WTC11 (cell line): ENCODE data around the gene PCDH10. TPM values are rescaled to one million over a fixed set of nuclear protein-coding genes. Genes with fewer than 3 reads are reported as not detected.

Experiments
- AR ChIP-seq: fragments of 250-450 bp; sonication (Bioruptor Pico); IDR thresholded peaks from 2 replicates; pipeline ENCODE4 v1.9.0; 2021; ENCODE audit warnings: mild to moderate bottlenecking
- ATF3 ChIP-seq: sonication (generic); formaldehyde crosslinking; conservative IDR thresholded peaks from 2 replicates; pipeline ENCODE4 v1.8.1; 2022; ENCODE audit warnings: mild to moderate bottlenecking, missing genetic modification reagents
- ATF6 ChIP-seq: sonication (generic); formaldehyde crosslinking; IDR thresholded peaks from 2 replicates; pipeline ENCODE4 v1.8.1; 2023; ENCODE audit warnings: mild to moderate bottlenecking, missing genetic modification reagents
- CTCF ChIP-seq: fragments of 200-600 bp; IDR thresholded peaks from 2 replicates; pipeline ENCODE4 v1.8.0; 2022; ENCODE audit warnings: antibody characterized with exemption
- E2F5 ChIP-seq: sonication (generic); formaldehyde crosslinking; IDR thresholded peaks from 2 replicates; pipeline ENCODE4 v1.8.1; 2022; ENCODE audit warnings: mild to moderate bottlenecking, moderate library complexity, missing genetic modification reagents
- ERG ChIP-seq: fragments of 250-450 bp; sonication (Bioruptor Pico); IDR thresholded peaks from 2 replicates; pipeline ENCODE4 v1.8.0; 2021; ENCODE audit warnings: mild to moderate bottlenecking
- ETV6 ChIP-seq: sonication (generic); formaldehyde crosslinking; IDR thresholded peaks from 2 replicates; pipeline ENCODE4 v1.8.1; 2022; ENCODE audit warnings: mild to moderate bottlenecking, missing genetic modification reagents
- FOXJ3 ChIP-seq: sonication (generic); formaldehyde crosslinking; IDR thresholded peaks from 2 replicates; pipeline ENCODE4 v1.9.0; 2021; ENCODE audit warnings: missing genetic modification reagents, mild to moderate bottlenecking, borderline replicate concordance
- FOXP4 ChIP-seq: sonication (generic); formaldehyde crosslinking; IDR thresholded peaks from 2 replicates; pipeline ENCODE4 v1.8.0; 2022; ENCODE audit warnings: mild to moderate bottlenecking, missing genetic modification reagents
- MAX ChIP-seq: sonication (generic); formaldehyde crosslinking; IDR thresholded peaks from 2 replicates; pipeline ENCODE4 v1.8.0; 2022; ENCODE audit warnings: mild to moderate bottlenecking, missing genetic modification reagents
- MLX ChIP-seq: sonication (generic); formaldehyde crosslinking; IDR thresholded peaks from 2 replicates; pipeline ENCODE4 v1.8.1; 2023; ENCODE audit warnings: mild to moderate bottlenecking, missing genetic modification reagents, moderate library complexity
- NFE2L1 ChIP-seq: sonication (generic); formaldehyde crosslinking; IDR thresholded peaks from 2 replicates; pipeline ENCODE4 v1.8.1; 2023; ENCODE audit warnings: missing genetic modification reagents
- NR1H2 ChIP-seq: sonication (generic); formaldehyde crosslinking; IDR thresholded peaks from 2 replicates; pipeline ENCODE4 v1.9.0; 2021; ENCODE audit warnings: mild to moderate bottlenecking, moderate library complexity, missing genetic modification reagents
- NR3C1 ChIP-seq: sonication (generic); formaldehyde crosslinking; conservative IDR thresholded peaks from 2 replicates; pipeline ENCODE4 v1.8.1; 2023; ENCODE audit warnings: low read depth, mild to moderate bottlenecking, missing genetic modification reagents
- SMAD3 ChIP-seq: sonication (generic); formaldehyde crosslinking; IDR thresholded peaks from 2 replicates; pipeline ENCODE4 v1.8.0; 2022; ENCODE audit warnings: missing genetic modification reagents, mild to moderate bottlenecking, borderline replicate concordance
- TCF7 ChIP-seq: sonication (generic); formaldehyde crosslinking; IDR thresholded peaks from 2 replicates; pipeline ENCODE4 v1.8.0; 2022; ENCODE audit warnings: mild to moderate bottlenecking, low read depth, missing genetic modification reagents, moderate library complexity
- TEAD4 ChIP-seq: sonication (generic); formaldehyde crosslinking; IDR thresholded peaks from 2 replicates; pipeline ENCODE4 v1.8.0; 2022; ENCODE audit warnings: mild to moderate bottlenecking, missing genetic modification reagents
- ZBTB21 ChIP-seq: sonication (generic); formaldehyde crosslinking; IDR thresholded peaks from 2 replicates; pipeline ENCODE4 v1.8.1; 2023; ENCODE audit warnings: mild to moderate bottlenecking, missing genetic modification reagents, borderline replicate concordance
- ZNF121 ChIP-seq: sonication (generic); formaldehyde crosslinking; IDR thresholded peaks from 2 replicates; pipeline ENCODE4 v1.8.0; 2023; ENCODE audit warnings: missing genetic modification reagents
- ZNF138 ChIP-seq: sonication (generic); formaldehyde crosslinking; conservative IDR thresholded peaks from 2 replicates; pipeline ENCODE4 v1.8.1; 2022; ENCODE audit warnings: mild to moderate bottlenecking, moderate library complexity, missing genetic modification reagents
- ZNF416 ChIP-seq: fragments of 250-450 bp; sonication (Bioruptor Pico); IDR thresholded peaks from 2 replicates; pipeline ENCODE4 v1.9.0; 2021; ENCODE audit warnings: mild to moderate bottlenecking, inconsistent platforms
- ZNF423 ChIP-seq: fragments of 250-450 bp; sonication (Bioruptor Pico); IDR thresholded peaks from 2 replicates; pipeline ENCODE4 v2.1.2; 2022; ENCODE audit warnings: mild to moderate bottlenecking, moderate library complexity
- ZNF512 ChIP-seq: sonication (generic); formaldehyde crosslinking; IDR thresholded peaks from 2 replicates; pipeline ENCODE4 v1.8.1; 2022; ENCODE audit warnings: missing genetic modification reagents, borderline replicate concordance
- ZNF671 ChIP-seq: fragments of 250-450 bp; sonication (Bioruptor Pico); IDR thresholded peaks from 2 replicates; pipeline ENCODE4 v1.8.0; 2021; ENCODE audit warnings: mild to moderate bottlenecking
- ZSCAN18 ChIP-seq: fragments of 250-450 bp; sonication (Bioruptor Pico); IDR thresholded peaks from 2 replicates; pipeline ENCODE4 v2.1.2; 2022; ENCODE audit warnings: mild to moderate bottlenecking, moderate library complexity
- total RNA-seq: library from RNA; stranded (reverse); gene quantifications from 3 replicates; pipeline ENCODE4 v1.2.3, GENCODE V29; 2021

Gene PCDH10
- total RNA-seq, 1 experiment from 2014 or later, result 7.8 TPM

- TF ChIP-seq FOXP4 (CRISPR knock-in tag), result no peak
- TF ChIP-seq MAX (CRISPR knock-in tag), result peak; percentile 73; the same call in 1 of the 2 replicates
- no peak for TF ChIP-seq ZSCAN18 (CRISPR knock-in tag)
- no peak for TF ChIP-seq NR3C1 (CRISPR knock-in tag)
- no peak for TF ChIP-seq ZNF121
- TF ChIP-seq TCF7 (CRISPR knock-in tag), result no peak
- TF ChIP-seq ATF6 (CRISPR knock-in tag), result no peak
- no peak for TF ChIP-seq ZNF512 (CRISPR knock-in tag)
- TF ChIP-seq MLX, result no peak
- TF ChIP-seq AR (CRISPR knock-in tag), result no peak
- no peak for TF ChIP-seq ZBTB21 (CRISPR knock-in tag)
- no peak for TF ChIP-seq ZNF423 (CRISPR knock-in tag)
- no peak for TF ChIP-seq ATF3 (CRISPR knock-in tag)
- no peak for TF ChIP-seq FOXJ3
- TF ChIP-seq ZNF671 (CRISPR knock-in tag), result no peak
- TF ChIP-seq E2F5, result 0 out of 2 replicates have a peak, but pooled peaks have one; percentile 23
- no peak for TF ChIP-seq NR1H2 (CRISPR knock-in tag)
- TF ChIP-seq SMAD3 (CRISPR knock-in tag), result 0 out of 2 replicates have a peak, but pooled peaks have one; percentile 46
- TF ChIP-seq ERG (CRISPR knock-in tag), result no peak
- no peak for TF ChIP-seq NFE2L1 (CRISPR knock-in tag)
- no peak for TF ChIP-seq ZNF138 (CRISPR knock-in tag)
- TF ChIP-seq CTCF, result no peak
- TF ChIP-seq ETV6 (CRISPR knock-in tag), result no peak
- TF ChIP-seq TEAD4 (CRISPR knock-in tag), result no peak
- no peak for TF ChIP-seq ZNF416 (CRISPR knock-in tag)
Observed at GRCh38 chr4:133151341-133151690, 2.2 kb downstream of the PCDH10 start (continued).
